NCI-H345 (cell line): Measurements from ENCODE around the gene MTAP.

Experiments
- DNase-seq: peaks from one replicate; lab custom pipeline; 2025; lab: John Stamatoyannopoulos, UW

Gene MTAP

GRCh38 chr9:21969011-21969940 lies 166.8 kb downstream of the MTAP start:
- no peak for DNase-seq

- DNase-seq, result no peak
Measured at GRCh38 chr9:21969951-21970799, 167.7 kb downstream of the MTAP start.

DNA sequence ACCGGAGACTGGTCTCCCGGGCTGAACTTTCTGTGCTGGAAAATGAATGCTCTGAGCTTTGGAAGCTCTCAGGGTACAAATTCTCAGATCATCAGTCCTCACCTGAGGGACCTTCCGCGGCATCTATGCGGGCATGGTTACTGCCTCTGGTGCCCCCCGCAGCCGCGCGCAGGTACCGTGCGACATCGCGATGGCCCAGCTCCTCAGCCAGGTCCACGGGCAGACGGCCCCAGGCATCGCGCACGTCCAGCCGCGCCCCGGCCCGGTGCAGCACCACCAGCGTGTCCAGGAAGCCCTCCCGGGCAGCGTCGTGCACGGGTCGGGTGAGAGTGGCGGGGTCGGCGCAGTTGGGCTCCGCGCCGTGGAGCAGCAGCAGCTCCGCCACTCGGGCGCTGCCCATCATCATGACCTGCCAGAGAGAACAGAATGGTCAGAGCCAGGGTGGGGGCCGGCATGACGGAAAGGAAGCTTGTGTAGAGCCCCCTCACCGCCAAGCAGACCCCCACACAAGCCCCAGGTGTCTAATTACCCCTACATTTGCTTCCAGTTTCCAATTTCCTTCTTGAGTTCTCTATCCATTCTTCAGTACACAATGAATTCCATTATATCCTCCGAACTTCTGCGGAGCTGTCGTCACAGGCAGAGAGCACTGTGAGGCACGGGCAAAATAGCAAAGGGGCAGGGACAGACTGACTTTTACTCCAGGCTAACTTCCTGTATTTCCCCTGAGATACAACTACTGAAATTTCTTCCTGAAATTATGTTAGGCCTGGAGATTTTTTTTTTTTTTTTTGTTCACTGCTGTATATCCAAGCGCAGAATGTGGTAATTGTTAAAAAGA lies 168.6 kb downstream of the MTAP start:
- no peak for DNase-seq

GRCh38 chr9:21972361-21972760 lies 169.9 kb downstream of the MTAP start:
- no peak for DNase-seq

- DNase-seq, result peak; percentile 52
Measured at GRCh38 chr9:21974343-21974721, 171.9 kb downstream of the MTAP start.

GRCh38 chr9:21974722-21975409 lies 172.4 kb downstream of the MTAP start:
- DNase-seq, result peak; percentile 89

DNA sequence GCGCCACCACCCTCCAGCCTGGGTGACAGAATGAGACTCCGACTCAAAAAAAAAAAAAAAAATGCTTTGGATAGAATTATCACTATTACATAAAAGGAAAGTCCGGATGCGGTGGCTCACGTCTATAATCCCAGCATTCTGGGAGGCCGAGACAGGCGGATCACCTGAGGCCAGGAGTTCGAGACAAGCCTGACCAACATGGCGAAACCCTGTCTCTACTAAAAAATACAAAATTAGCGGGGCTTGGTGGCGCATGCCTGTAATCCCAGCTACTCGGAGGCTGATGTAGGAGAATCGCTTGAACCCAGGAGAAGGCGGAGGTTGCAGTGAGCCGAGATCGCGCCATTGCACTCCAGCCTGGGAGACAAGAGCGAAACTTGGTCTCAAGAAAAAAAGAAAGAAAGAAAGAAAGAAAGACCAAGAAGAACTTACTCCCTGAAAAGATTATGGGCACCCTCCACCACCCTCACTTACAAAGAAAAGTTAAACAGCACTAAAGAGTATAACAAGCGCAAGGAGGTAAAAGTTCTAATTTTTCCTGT lies 174.0 kb downstream of the MTAP start:
- DNase-seq, result no peak

GRCh38 chr9:21982391-21982790 lies 180.0 kb downstream of the MTAP start:
- DNase-seq, result no peak

GRCh38 chr9:21982861-21983560 lies 180.6 kb downstream of the MTAP start:
- DNase-seq, result no peak

GRCh38 chr9:21983561-21983935 lies 181.1 kb downstream of the MTAP start:
- DNase-seq, result no peak

GRCh38 chr9:21984101-21984500 lies 181.7 kb downstream of the MTAP start:
- DNase-seq, result no peak

DNA sequence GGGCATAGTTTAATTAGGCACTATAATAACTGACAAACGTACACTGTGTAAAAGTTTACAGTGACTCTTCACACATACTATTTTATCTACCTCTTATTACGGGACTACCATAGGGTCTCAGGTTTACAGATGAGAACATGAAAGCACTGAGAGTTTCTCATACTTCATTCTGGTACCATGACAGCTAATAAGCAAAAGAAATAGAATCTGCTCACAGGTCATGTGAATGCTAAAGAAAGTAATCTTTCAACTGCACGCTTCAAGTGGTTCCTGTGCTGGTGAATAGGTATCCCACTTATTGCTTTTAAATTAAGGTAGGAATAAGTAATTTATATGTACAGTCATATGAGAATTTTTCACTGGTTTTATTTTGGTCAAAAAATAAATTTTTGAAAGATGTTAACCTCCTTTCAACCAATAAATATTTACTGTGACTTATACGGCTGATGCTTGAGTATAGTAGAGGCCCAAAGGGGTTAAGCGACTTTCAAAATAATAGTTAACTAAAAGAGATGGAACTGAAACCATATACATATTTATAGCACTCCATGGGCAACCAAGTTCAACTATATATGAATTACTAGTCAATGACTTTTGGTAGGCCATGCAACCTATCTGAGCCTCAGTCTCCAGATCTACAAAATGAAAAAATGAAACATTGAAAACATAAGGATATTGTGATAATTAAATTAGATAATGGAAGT lies 183.7 kb downstream of the MTAP start:
- no peak for DNase-seq
